Mucosa of gallbladder (tissue), 1 donor: ENCODE data around the gene LILRB3. TPM values are rescaled to one million over a fixed set of nuclear protein-coding genes. Genes with fewer than 3 reads are reported as not detected.
"Not testable (repeated sequence)": the region's sequence is repeated elsewhere in the genome, so short reads cannot be mapped to it uniquely, and the experiment has no call there.

ENCODE experiments used
- DNase-seq: peaks from one replicate; pipeline ENCODE4 v3.0.0-alpha.2; 2020; ENCODE audit warnings: low spot score
- total RNA-seq: library from RNA; stranded (reverse); gene quantifications from one replicate; pipeline ENCODE4 v1.2.1, GENCODE V29; 2021
- donor health status: DM: no; HTN: no; CAD: no.

LILRB3 gene
- 3.1 TPM for total RNA-seq

GRCh38 chr19:54222474-54223276 is at the start of gene LILRB3:
Gene LILRB3, minus strand, starts transcription at chr19:54223007. Its CDS starts 31 bp downstream, at chr19:54222976.
- not testable (repeated sequence) for DNase-seq

- not testable (repeated sequence) for DNase-seq
Measured at GRCh38 chr19:54272181-54272580, 49.4 kb upstream of the LILRB3 start.

GRCh38 chr19:54271587-54271986 is 48.8 kb upstream of the LILRB3 start:
- not testable (repeated sequence) for DNase-seq

- no peak for DNase-seq
Measured at GRCh38 chr19:54271106-54271505, 48.3 kb upstream of the LILRB3 start.

GRCh38 chr19:54268936-54269335 is 46.1 kb upstream of the LILRB3 start:
- DNase-seq = no peak

- DNase-seq = peak; percentile 83
Measured at GRCh38 chr19:54266133-54266532, 43.3 kb upstream of the LILRB3 start.

GRCh38 chr19:54262470-54262869 is 39.7 kb upstream of the LILRB3 start:
- DNase-seq = no peak

GRCh38 chr19:54262066-54262465 is 39.3 kb upstream of the LILRB3 start:
- no peak for DNase-seq

GRCh38 chr19:54257116-54257480 is 34.3 kb upstream of the LILRB3 start, which contains the start of gene LILRB5:
Gene LILRB5, minus strand, starts transcription at chr19:54257273. Its CDS starts 80 bp downstream, at chr19:54257193.
- DNase-seq = no peak

- DNase-seq = no peak
Measured at GRCh38 chr19:54256250-54257115, 33.7 kb upstream of the LILRB3 start.

- no peak for DNase-seq
Measured at GRCh38 chr19:54255105-54255775, 32.4 kb upstream of the LILRB3 start.

GRCh38 chr19:54254195-54254906 is 31.5 kb upstream of the LILRB3 start:
- DNase-seq = no peak

- no peak for DNase-seq
Measured at GRCh38 chr19:54253331-54254194, 30.8 kb upstream of the LILRB3 start.

GRCh38 chr19:54252845-54253244 is 30.0 kb upstream of the LILRB3 start:
- no peak for DNase-seq

- DNase-seq = no peak
Measured at GRCh38 chr19:54252243-54252642, 29.4 kb upstream of the LILRB3 start.

GRCh38 chr19:54248016-54248601 is 25.3 kb upstream of the LILRB3 start:
- peak; percentile 33 for DNase-seq

GRCh38 chr19:54247106-54247930 is 24.5 kb upstream of the LILRB3 start:
- DNase-seq = no peak

- DNase-seq = no peak
Measured at GRCh38 chr19:54245936-54246335, 23.1 kb upstream of the LILRB3 start.

- not testable (repeated sequence) for DNase-seq
Measured at GRCh38 chr19:54243809-54244208, 21.0 kb upstream of the LILRB3 start.
